Loucy (cell line): ENCODE results near the gene CCR4.

Experiments used
- CTCF ChIP-seq: fragments of 200-600 bp; sonication (generic); conservative IDR thresholded peaks from 2 replicates; pipeline ENCODE4 v1.5.1; 2014; ENCODE audit warnings: mild to moderate bottlenecking, antibody characterized with exemption, low read length
- EZH2phosphoT487 ChIP-seq: fragments of 200-600 bp; IDR thresholded peaks from 2 replicates; pipeline ENCODE4 v1.6.1; 2018; ENCODE audit warnings: antibody characterized with exemption, mild to moderate bottlenecking, moderate library complexity, borderline replicate concordance

- TF ChIP-seq CTCF, result 0 out of 2 replicates have a peak, but pooled peaks have one; percentile 18
- TF ChIP-seq EZH2phosphoT487, result no peak
Measured at GRCh38 chr3:32945136-32945535, 6.3 kb upstream of the CCR4 start.
